SH-SY5Y (cell line): ENCODE data around the gene RAI1.

Source experiments
- GATA2 ChIP-seq: IDR thresholded peaks from 2 replicates; pipeline ENCODE4 v1.6.1; 2011; ENCODE audit warnings: mild to moderate bottlenecking, low read depth, low read length
- GATA3 ChIP-seq: IDR thresholded peaks from 2 replicates; pipeline ENCODE4 v1.6.1; 2011; ENCODE audit warnings: low read depth, mild to moderate bottlenecking, low read length, moderate library complexity

DNA sequence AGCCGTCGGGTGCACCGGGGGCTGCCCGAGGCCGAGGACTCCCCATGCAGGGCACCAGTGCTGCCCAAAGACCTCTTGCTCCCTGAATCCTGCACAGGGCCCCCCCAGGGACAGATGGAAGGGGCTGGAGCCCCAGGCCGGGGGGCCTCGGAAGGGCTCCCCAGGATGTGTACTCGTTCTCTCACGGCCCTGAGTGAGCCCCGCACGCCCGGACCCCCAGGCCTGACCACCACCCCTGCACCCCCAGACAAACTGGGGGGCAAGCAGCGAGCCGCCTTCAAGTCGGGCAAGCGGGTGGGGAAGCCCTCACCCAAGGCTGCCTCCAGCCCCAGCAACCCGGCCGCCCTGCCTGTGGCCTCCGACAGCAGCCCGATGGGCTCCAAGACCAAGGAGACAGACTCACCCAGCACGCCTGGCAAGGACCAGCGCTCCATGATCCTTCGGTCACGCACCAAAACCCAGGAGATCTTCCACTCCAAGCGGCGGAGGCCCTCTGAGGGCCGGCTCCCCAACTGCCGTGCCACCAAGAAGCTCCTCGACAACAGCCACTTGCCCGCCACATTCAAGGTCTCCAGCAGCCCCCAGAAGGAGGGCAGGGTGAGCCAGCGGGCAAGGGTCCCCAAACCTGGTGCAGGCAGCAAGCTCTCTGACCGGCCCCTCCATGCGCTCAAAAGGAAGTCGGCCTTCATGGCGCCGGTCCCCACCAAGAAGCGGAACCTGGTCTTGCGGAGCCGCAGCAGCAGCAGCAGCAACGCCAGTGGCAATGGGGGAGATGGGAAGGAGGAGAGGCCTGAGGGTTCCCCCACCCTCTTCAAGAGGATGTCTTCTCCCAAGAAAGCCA lies 114.9 kb downstream of the RAI1 start:
- TF ChIP-seq GATA3: no peak
- no peak for TF ChIP-seq GATA2
